CD4-positive, alpha-beta T cell treated with Interleukin-15 for 4 hours (primary cell): ENCODE data around the gene VWA8.
"Not testable (repeated sequence)": the region's sequence is repeated elsewhere in the genome, so short reads cannot be mapped to it uniquely, and the experiment has no call there.

Experiments
- DNase-seq: peaks from one replicate; pipeline ENCODE4 v3.0.0-alpha.2; 2020; ENCODE audit warnings: low spot score

The VWA8 gene

DNA sequence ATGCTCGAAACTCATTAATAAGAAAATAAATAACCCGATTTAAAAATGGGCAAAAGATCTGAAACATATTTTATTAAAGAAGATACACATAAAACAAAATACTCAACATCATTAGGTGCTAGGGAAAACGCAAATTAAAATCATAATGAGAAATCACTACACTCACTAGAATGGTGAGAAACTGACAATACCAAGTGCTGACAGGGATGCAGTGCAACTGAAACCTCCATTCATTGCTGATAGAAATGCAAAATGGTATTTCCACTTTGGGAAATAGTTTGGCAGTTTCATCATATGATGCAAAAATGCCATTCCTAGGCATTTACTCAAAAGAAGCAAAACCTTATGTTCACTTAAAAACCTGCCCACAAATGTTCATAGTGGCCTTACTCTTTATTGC, 278.1 kb downstream of the VWA8 start:
- no peak for DNase-seq

- no peak for DNase-seq
Measured at GRCh38 chr13:41682001-41682400, 278.9 kb downstream of the VWA8 start.

GRCh38 chr13:41681587-41681986, 279.3 kb downstream of the VWA8 start:
- no peak for DNase-seq

DNA sequence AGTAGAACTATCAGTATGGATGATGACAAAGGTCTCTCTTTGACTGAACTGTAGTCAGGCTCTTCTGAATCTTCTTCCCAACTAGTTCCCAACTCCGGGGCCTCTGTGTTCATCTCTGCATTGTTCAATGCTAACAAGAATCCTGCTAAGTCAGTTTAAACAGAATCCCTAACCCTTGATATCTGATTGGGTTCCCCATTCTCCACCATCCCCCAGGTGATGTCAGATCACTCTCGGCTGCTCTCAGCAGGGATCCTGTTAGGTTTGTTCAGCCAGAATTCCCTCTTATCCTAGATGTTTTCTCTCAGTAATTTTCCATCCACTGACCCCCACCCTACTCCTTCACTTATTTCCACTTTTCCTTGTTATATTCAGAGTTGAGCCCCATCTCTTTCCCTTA, 280.0 kb downstream of the VWA8 start:
- DNase-seq, result no peak

GRCh38 chr13:41678848-41679247, 282.1 kb downstream of the VWA8 start:
- DNase-seq, result no peak

GRCh38 chr13:41678249-41678648, 282.7 kb downstream of the VWA8 start:
- no peak for DNase-seq

DNA sequence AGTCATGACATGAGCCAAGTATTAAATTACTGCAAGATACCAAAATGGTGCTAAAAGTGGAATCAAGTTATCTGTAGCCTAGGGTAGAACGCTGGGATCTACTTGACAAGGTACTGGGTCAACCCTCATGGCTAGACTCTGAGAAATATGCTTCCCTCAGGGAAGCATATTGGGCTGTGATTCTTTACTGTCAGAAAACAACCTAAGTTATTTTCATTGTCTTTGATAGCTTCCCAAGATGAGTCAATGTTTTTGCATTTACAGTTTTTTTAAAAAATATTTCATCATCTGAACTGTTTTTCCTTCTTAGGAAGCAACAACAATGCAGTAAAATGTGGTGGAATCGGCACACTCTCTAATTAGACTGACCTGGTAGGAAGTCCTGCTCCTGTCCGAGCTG, 285.6 kb downstream of the VWA8 start:
- DNase-seq, result no peak

- DNase-seq, result no peak
Measured at GRCh38 chr13:41674246-41674645, 286.7 kb downstream of the VWA8 start.

DNA sequence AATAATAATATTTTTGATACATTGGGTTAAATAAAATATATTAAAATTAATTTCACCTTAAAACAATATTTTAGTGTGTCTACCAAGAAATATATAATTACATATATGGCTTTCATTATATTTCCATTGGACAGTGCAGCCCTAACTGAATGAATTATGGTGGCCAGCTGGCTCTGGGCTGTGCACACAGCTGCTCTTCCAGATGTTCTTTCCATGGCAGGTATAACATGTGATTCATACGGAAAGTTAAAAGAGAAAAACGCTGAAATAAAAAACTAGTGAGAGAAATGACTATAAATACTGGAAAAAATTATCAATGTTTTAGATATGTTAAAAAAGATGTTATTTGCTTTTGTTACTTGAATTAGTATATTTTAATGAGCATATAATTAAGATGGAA, 287.3 kb downstream of the VWA8 start:
- DNase-seq, result no peak

DNA sequence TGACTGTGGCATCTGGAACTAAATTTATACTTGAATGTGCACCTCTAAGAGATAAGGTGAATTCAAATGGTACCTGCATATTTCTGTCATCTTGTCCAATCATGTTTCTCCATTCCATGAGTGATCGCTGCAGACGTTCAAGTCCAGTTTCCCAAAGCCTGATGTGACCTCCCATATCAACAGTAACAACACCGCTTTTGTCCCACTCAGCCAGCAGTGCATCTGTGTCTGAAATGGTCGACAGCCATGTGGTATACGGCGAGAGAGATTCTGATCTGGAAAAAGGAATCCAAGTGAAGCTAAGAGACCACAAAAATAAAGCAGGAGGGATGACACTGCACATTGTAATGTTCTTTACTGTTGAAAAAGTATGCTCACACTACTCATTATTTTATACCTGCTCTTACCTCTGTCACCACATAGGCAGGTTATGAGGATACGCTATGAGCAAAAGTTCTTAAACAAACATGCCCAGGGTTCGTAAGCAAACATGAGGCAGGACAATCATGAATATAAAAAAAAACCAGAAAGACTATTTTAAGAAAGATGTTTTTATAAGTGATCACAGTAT, 290.0 kb downstream of the VWA8 start:
- DNase-seq, result no peak

GRCh38 chr13:41668130-41668757, 292.7 kb downstream of the VWA8 start:
- DNase-seq, result peak; percentile 47

DNA sequence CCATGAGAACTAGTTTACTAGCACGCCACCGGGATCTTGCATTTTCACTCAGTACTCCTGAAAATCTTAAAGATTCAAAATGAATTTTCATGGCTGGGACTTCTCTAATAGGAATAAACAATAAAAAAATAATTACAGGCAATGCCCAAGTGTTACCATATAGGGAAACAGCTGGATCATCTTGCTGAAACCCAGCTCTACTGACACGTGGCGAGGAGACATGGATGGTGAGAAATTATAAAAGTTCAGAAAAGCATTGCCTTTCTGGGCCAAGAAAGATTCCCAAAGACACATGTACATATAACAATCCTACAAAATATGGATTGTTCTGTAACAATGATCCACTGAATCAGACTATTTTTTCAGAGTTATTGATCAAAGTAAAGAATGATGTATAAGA, 294.3 kb downstream of the VWA8 start:
- no peak for DNase-seq

GRCh38 chr13:41660411-41660810, 300.5 kb downstream of the VWA8 start:
- DNase-seq, result no peak

- no peak for DNase-seq
Measured at GRCh38 chr13:41658057-41658661, 302.8 kb downstream of the VWA8 start.

GRCh38 chr13:41655997-41656396, 304.9 kb downstream of the VWA8 start:
- DNase-seq, result no peak

DNA sequence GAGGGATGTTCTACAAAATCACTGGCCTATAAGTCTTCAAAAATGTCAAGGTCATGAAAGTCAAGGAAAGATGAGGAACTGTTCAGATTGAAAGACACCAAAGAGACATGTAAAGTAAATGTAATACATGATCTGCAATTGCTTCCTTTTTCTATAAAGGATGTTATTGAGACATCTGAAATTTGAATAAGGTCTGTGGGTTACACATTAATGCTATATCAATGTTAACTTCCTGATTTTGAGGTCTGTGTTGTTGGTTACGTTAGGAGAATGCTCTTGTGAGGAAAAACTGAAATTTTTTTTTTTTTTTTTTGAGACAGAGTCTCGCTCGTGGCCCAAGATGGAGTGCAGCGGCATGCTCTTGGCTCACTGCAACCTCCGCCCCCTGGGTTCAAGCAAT, 306.1 kb downstream of the VWA8 start:
- DNase-seq, result no peak

GRCh38 chr13:41652735-41653361, 308.1 kb downstream of the VWA8 start:
- DNase-seq, result peak; percentile 63

GRCh38 chr13:41651413-41652058, 309.4 kb downstream of the VWA8 start:
- DNase-seq, result no peak

- DNase-seq, result no peak
Measured at GRCh38 chr13:41650706-41651105, 310.2 kb downstream of the VWA8 start.

DNA sequence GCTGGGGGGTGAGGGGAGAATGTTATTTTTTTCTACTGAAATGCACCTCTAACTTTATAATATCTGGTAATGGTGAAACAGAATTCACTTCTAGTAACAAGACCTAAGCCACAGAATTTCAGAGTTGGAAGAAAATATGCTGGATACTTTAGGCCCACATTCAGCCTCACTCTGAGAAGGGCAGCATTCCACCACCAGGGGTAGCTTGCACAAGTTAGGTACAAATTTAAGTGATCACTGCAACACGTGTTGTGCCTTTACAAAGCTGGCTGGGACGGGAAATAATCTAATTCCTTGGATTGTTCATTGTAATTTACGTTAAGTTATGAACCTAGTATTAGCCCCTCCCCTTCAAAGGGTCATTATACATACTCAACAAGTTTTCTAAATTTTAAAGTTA, 311.2 kb downstream of the VWA8 start:
- no peak for DNase-seq

- no peak for DNase-seq
Measured at GRCh38 chr13:41648314-41648935, 312.5 kb downstream of the VWA8 start.

- DNase-seq, result not testable (repeated sequence)
Measured at GRCh38 chr13:41647699-41648313, 313.1 kb downstream of the VWA8 start.
